Lower leg skin (tissue), 4 donors: ENCODE data around the gene CABYR. TPM values are rescaled to one million over a fixed set of nuclear protein-coding genes. Genes with fewer than 3 reads are reported as not detected.

Source experiments
- DNase-seq, 2 donors: peaks; one replicate each; pipeline ENCODE4 v3.0.0-alpha.2; 2019; ENCODE audit warnings: low spot score in 2 of 2
- H3K4me3 ChIP-seq: fragments of 200-600 bp; sonication (generic); 2 replicates; pipeline ENCODE4 v1.5.1; 2017; ENCODE audit warnings: mild to moderate bottlenecking, low read depth; ENCODE audit not compliant: poor library complexity, severe bottlenecking
- CTCF ChIP-seq, 3 donors: fragments of 450-650 bp; IDR thresholded peaks; one replicate each; pipeline ENCODE4 v1.5.1; 2016; ENCODE audit warnings: antibody characterized with exemption in 3 of 3, mild to moderate bottlenecking in 3 of 3, moderate library complexity in 2 of 3
- POLR2A ChIP-seq, 2 donors: fragments of 450-650 bp; IDR thresholded peaks; one replicate each; pipeline ENCODE4 v1.6.1; 2016 to 2017; ENCODE audit warnings: antibody characterized with exemption in 2 of 2, mild to moderate bottlenecking in 1 of 2, moderate library complexity in 1 of 2
- WGBS, 2 donors: methylation state at CpG; one replicate each; pipeline ENCODE4 v1.1.5; 2018; 5-methylcytosine and 5-hydroxymethylcytosine counted together
- intact Hi-C: fragments of 100-400 bp; cut with DNase I; formaldehyde crosslinking; loops from one replicate; pipeline ENCODE4 v1.15.0; 2023; ENCODE audit warnings: low total_unique reads
- total RNA-seq, 4 donors: library from RNA; depleted of rRNA; stranded (reverse); fragments of >200 nt; gene quantifications; one replicate each; pipeline ENCODE4 v1.1.0, GENCODE V29; 2016

CABYR gene
- total RNA-seq, 4 donors from 2014 or later = 0.68 to 1.9 (median 0.93) TPM; not detected in 1

- intact Hi-C loops = no loop called here
- TF ChIP-seq POLR2A (IDR thresholded peaks at IDR 0.05) (no peak), CTCF (IDR thresholded peaks at IDR 0.05) (no peak)
- DNase-seq = peak in 1 of 2 donors; percentile 41
- 75 to 76% methylated on average over 7 of the region's 7 CpGs for WGBS, 2 donors
- H3K4me3 ChIP-seq = no peak overlapping the region
These were observed 38.0 kb downstream of the CABYR start for GRCh38 chr18:24176727-24177416.

- H3K4me3 ChIP-seq = no peak overlapping the region
- intact Hi-C loops = no loop called here
- 79 to 81% methylated on average over 5 of the region's 5 CpGs for WGBS, 2 donors
- DNase-seq = no peak
- TF ChIP-seq CTCF (IDR thresholded peaks at IDR 0.05) (no peak), POLR2A (IDR thresholded peaks at IDR 0.05) (no peak)
These were observed 38.8 kb downstream of the CABYR start for GRCh38 chr18:24177499-24178133.

GRCh38 chr18:24180048-24180447 lies 41.2 kb downstream of the CABYR start:
- intact Hi-C loops = no loop called here
- no peak for TF ChIP-seq CTCF (IDR thresholded peaks at IDR 0.05)
- TF ChIP-seq POLR2A (IDR thresholded peaks at IDR 0.05) = no peak
- DNase-seq = no peak
- WGBS, 2 donors = 88 to 92% methylated on average over 1 of the region's 1 CpG
- H3K4me3 ChIP-seq = no peak overlapping the region

- intact Hi-C loops = no loop called here
- H3K4me3 ChIP-seq = no peak overlapping the region
- DNase-seq = no peak
- TF ChIP-seq POLR2A (IDR thresholded peaks at IDR 0.05) (no peak), CTCF (IDR thresholded peaks at IDR 0.05) (no peak)
- WGBS, 2 donors = 72 to 80% methylated on average over 2 of the region's 2 CpGs
These were observed 42.9 kb downstream of the CABYR start for GRCh38 chr18:24181806-24182205.

GRCh38 chr18:24185805-24186204 lies 46.9 kb downstream of the CABYR start:
- no peak for DNase-seq
- no peak overlapping the region for H3K4me3 ChIP-seq
- WGBS, 2 donors = 94 to 97% methylated on average over 7 of the region's 7 CpGs
- TF ChIP-seq POLR2A (IDR thresholded peaks at IDR 0.05) = no peak
- TF ChIP-seq CTCF (IDR thresholded peaks at IDR 0.05) = no peak
- intact Hi-C loops = no loop called here
